HCT116 (cell line): ENCODE measurements around the gene TIAM2. TPM values are rescaled to one million over a fixed set of nuclear protein-coding genes. Genes with fewer than 3 reads are reported as not detected.

Experiments used
- ATAC-seq: fragments of 200-7000 bp; cut with Tn5 transposase; 2 replicates; pipeline ENCODE4 v1.9.1; 2020; ENCODE audit warnings: mild to moderate bottlenecking, moderate library complexity
- BruUV-seq: library from RNA; stranded (reverse); fragments of 400-500 nt; replicated peaks from 2 replicates; lab custom pipeline; 2021; lab: Mats Ljungman, UMichigan
- CTCF ChIA-PET: fragments of 300-600 bp; sonication (Branson Sonifier 250); formaldehyde crosslinking; loops from one replicate; lab custom pipeline; 2021; ENCODE audit warnings: antibody characterized with exemption; lab: Charles Lee
- POLR2A ChIA-PET: fragments of 300-600, 350-600 bp; sonication (Branson Sonifier 250); formaldehyde crosslinking; loops from one replicate; lab custom pipeline; 2021; ENCODE audit warnings: antibody characterized with exemption; lab: Charles Lee
- RAD21 ChIA-PET, 2 experiments: fragments of 300-600 bp; sonication (Branson Sonifier 250); formaldehyde crosslinking; loops; one replicate each; lab custom pipeline; 2023; ENCODE audit warnings: low total read pairs in 2 of 2; ENCODE audit not compliant: uncharacterized antibody in 2 of 2, unreplicated experiment in 2 of 2, low non-redundant PET in 1 of 2; lab: Charles Lee
- DNase-seq: peaks from one replicate; pipeline ENCODE4 v3.0.0-alpha.2; 2010; ENCODE audit warnings: low read depth, low spot score
- H2AFZ ChIP-seq: fragments of 200-600 bp; shearing (Covaris generic), sonication (generic); 2 replicates; pipeline ENCODE4 v1.6.1; 2017; ENCODE audit warnings: low read depth, mixed run types, mixed read lengths, antibody characterized with exemption, low read length; ENCODE audit not compliant: poor library complexity, severe bottlenecking
- H3K27ac ChIP-seq: 2 replicates; pipeline ENCODE4 v1.5.1; 2012; ENCODE audit warnings: low read depth, low read length
- H3K27me3 ChIP-seq: fragments of 200-600 bp; sonication (generic); 2 replicates; pipeline ENCODE4 v1.6.1; 2016; ENCODE audit warnings: mixed run types, low read length, mixed read lengths; ENCODE audit not compliant: insufficient read depth
- H3K36me3 ChIP-seq, 2 experiments: fragments of 200-500 bp in 1 of 2; fragments of 200-600 bp in 1 of 2; sonication (Bioruptor generic) in 1 of 2; sonication (generic) in 1 of 2; 2 replicates each; pipeline versions ENCODE4 v1.5.1 to v1.6.1; 2014 to 2016; ENCODE audit warnings: low read length in 2 of 2, inconsistent platforms in 1 of 2, mixed read lengths in 1 of 2, mixed run types in 1 of 2; ENCODE audit not compliant: insufficient read depth in 2 of 2, control insufficient read depth in 1 of 2
- H3K4me1 ChIP-seq, 2 experiments: fragments of 200-600 bp in 1 of 2; sonication (generic) in 1 of 2; 2 replicates each; pipeline versions ENCODE4 v1.5.1 to v1.6.1; 2012 to 2017; ENCODE audit warnings: low read length in 2 of 2, inconsistent platforms in 1 of 2, mild to moderate bottlenecking in 1 of 2, mixed read lengths in 1 of 2, mixed run types in 1 of 2, moderate library complexity in 1 of 2; ENCODE audit not compliant: insufficient read depth in 2 of 2, control insufficient read depth in 1 of 2
- H3K4me2 ChIP-seq: fragments of 200-600 bp; sonication (generic); 2 replicates; pipeline ENCODE4 v1.6.1; 2017; ENCODE audit warnings: mixed run types, low read length, mixed read lengths
- H3K4me3 ChIP-seq, 2 experiments: fragments of 200-600 bp in 1 of 2; sonication (generic) in 1 of 2; replicated peaks in 1 of 2; 2 replicates each; pipeline ENCODE4 v1.5.1; 2011 to 2016; ENCODE audit warnings: low read length in 2 of 2, control low read depth in 1 of 2, low read depth in 1 of 2, mild to moderate bottlenecking in 1 of 2, mixed read lengths in 1 of 2, mixed run types in 1 of 2
- H3K79me2 ChIP-seq: fragments of 200-600 bp; sonication (generic); 2 replicates; pipeline ENCODE4 v1.6.1; 2017; ENCODE audit warnings: mild to moderate bottlenecking, mixed run types, low read length, moderate library complexity, mixed read lengths; ENCODE audit not compliant: insufficient read depth
- H3K9ac ChIP-seq: fragments of 200-600 bp; sonication (generic); 2 replicates; pipeline ENCODE4 v1.6.1; 2016; ENCODE audit warnings: low read length, mixed read lengths
- H3K9me2 ChIP-seq: fragments of 200-600 bp; sonication (generic), shearing (Covaris generic); 2 replicates; pipeline ENCODE4 v1.6.1; 2017; ENCODE audit warnings: mixed run types, mild to moderate bottlenecking, moderate library complexity; ENCODE audit not compliant: insufficient read depth
- H3K9me3 ChIP-seq, 2 experiments: fragments of 200-500 bp in 1 of 2; fragments of 200-600 bp in 1 of 2; sonication (Bioruptor generic) in 1 of 2; sonication (generic) in 1 of 2; 2 replicates each; pipeline ENCODE4 v1.6.1; 2014 to 2017; ENCODE audit warnings: low read length in 2 of 2, mixed read lengths in 2 of 2, inconsistent platforms in 1 of 2, low read depth in 1 of 2, mild to moderate bottlenecking in 1 of 2, mixed run types in 1 of 2, moderate library complexity in 1 of 2; ENCODE audit not compliant: control insufficient read depth in 1 of 2, insufficient read depth in 1 of 2
- H4K20me1 ChIP-seq: fragments of 200-600 bp; sonication (generic), shearing (Covaris generic); 2 replicates; pipeline ENCODE4 v1.6.1; 2017; ENCODE audit warnings: mixed run types, mild to moderate bottlenecking, moderate library complexity; ENCODE audit not compliant: insufficient read depth
- ATF3 ChIP-seq: IDR thresholded peaks from 2 replicates; pipeline ENCODE4 v1.6.1; 2012
- CBX3 ChIP-seq: IDR thresholded peaks from 2 replicates; pipeline ENCODE4 v1.6.1; 2012; ENCODE audit warnings: low read depth
- CEBPB ChIP-seq: IDR thresholded peaks from 2 replicates; pipeline ENCODE4 v1.6.1; 2012; ENCODE audit warnings: low read depth
- CTCF ChIP-seq, 3 experiments: fragments of 200-600 bp in 1 of 3; sonication (generic) in 1 of 3; IDR thresholded peaks in 2 of 3; conservative IDR thresholded peaks in 1 of 3; 2 replicates each; pipeline ENCODE4 v1.5.1; 2012 to 2017; ENCODE audit warnings: low read depth in 2 of 3, low read length in 2 of 3, antibody characterized with exemption in 1 of 3, borderline replicate concordance in 1 of 3, control low read depth in 1 of 3, mild to moderate bottlenecking in 1 of 3, mixed read lengths in 1 of 3, mixed run types in 1 of 3, moderate library complexity in 1 of 3; ENCODE audit not compliant: insufficient read depth in 1 of 3
- EGR1 ChIP-seq: IDR thresholded peaks from 2 replicates; pipeline ENCODE4 v1.6.1; 2012; ENCODE audit warnings: low read depth
- ELF1 ChIP-seq: IDR thresholded peaks from 2 replicates; pipeline ENCODE4 v1.6.1; 2012; ENCODE audit warnings: low read depth, borderline replicate concordance
- EZH2 ChIP-seq: fragments of 200-600 bp; sonication (generic); IDR thresholded peaks from 2 replicates; pipeline ENCODE4 v1.6.1; 2017; ENCODE audit warnings: antibody characterized with exemption, mixed run types
- EZH2phosphoT487 ChIP-seq: fragments of 200-600 bp; IDR thresholded peaks from 2 replicates; pipeline ENCODE4 v1.6.1; 2018; ENCODE audit warnings: antibody characterized with exemption, borderline replicate concordance
- FOSL1 ChIP-seq: IDR thresholded peaks from 2 replicates; pipeline ENCODE4 v1.6.1; 2012; ENCODE audit warnings: low read depth
- POLR2AphosphoS5 ChIP-seq: IDR thresholded peaks from 2 replicates; pipeline ENCODE4 v1.6.1; 2011; ENCODE audit warnings: mild to moderate bottlenecking, low read depth, low read length, moderate library complexity
- RAD21 ChIP-seq: IDR thresholded peaks from 2 replicates; pipeline ENCODE4 v1.6.1; 2012; ENCODE audit warnings: low read depth, mild to moderate bottlenecking
- SRF ChIP-seq: IDR thresholded peaks from 2 replicates; pipeline ENCODE4 v1.6.1; 2012; ENCODE audit warnings: low read depth
- TCF7L2 ChIP-seq: IDR thresholded peaks from 2 replicates; pipeline ENCODE4 v1.7.0; 2011; ENCODE audit warnings: borderline replicate concordance, inconsistent platforms; ENCODE audit not compliant: insufficient read depth, insufficient read length; ENCODE audit errors: extremely low read depth
- YY1 ChIP-seq: IDR thresholded peaks from 2 replicates; pipeline ENCODE4 v1.6.1; 2011; ENCODE audit warnings: low read length, low read depth, moderate library complexity, mild to moderate bottlenecking; ENCODE audit not compliant: insufficient replicate concordance; ENCODE audit errors: extremely low read depth
- ZBTB33 ChIP-seq: IDR thresholded peaks from 2 replicates; pipeline ENCODE4 v1.6.1; 2011; ENCODE audit warnings: mild to moderate bottlenecking, low read length, moderate library complexity; ENCODE audit not compliant: insufficient replicate concordance; ENCODE audit errors: extremely low read depth
- ZFX ChIP-seq: fragments of 450-650 bp; IDR thresholded peaks from 2 replicates; pipeline ENCODE4 v1.6.1; 2017
- intact Hi-C: fragments of 100-400 bp; cut with micrococcal nuclease; formaldehyde crosslinking; loops from 2 replicates; pipeline ENCODE4 v1.10.0; 2022
- total RNA-seq: library from RNA; stranded (reverse); gene quantifications from one replicate; pipeline ENCODE4 v1.2.1, GENCODE V29; 2021; ENCODE audit not compliant: unreplicated experiment

The TIAM2 gene
- total RNA-seq, 1 experiment from 2014 or later: 9.4 TPM

- TF ChIP-seq ATF3: no peak
- TF ChIP-seq SRF: no peak
- no peak for TF ChIP-seq POLR2AphosphoS5
- TF ChIP-seq FOSL1: no peak
Measured at GRCh38 chr6:155275808-155276480, 280.8 kb downstream of the TIAM2 start (continued).

- TF ChIP-seq ZFX (no peak), EZH2phosphoT487 (no peak), TCF7L2 (no peak), CTCF (IDR thresholded peaks at IDR 0.05 in 2 of 3, conservative IDR thresholded peaks at IDR 0.05 in 1 of 3; ENCODE audit: borderline replicate concordance in 1 of 3, insufficient read depth in 1 of 3, low read depth in 2 of 3, low read length in 2 of 3) (no peak), EZH2 (no peak), EGR1 (no peak), SRF (no peak), CEBPB (no peak), ELF1 (no peak), YY1 (no peak), RAD21 (no peak), ZBTB33 (no peak), CBX3 (no peak), FOSL1 (no peak)
- Histone ChIP-seq H3K79me2 (no peaks in the 10 kb centered on the region; the same call in 1 of the 2 replicates), H3K9me3 (no peaks in the 10 kb centered on the region), H3K9me2 (no peaks in the 10 kb centered on the region), H3K4me2 (no peak overlapping the region), H3K27ac (no peak overlapping the region), H3K36me3 (peaks cover 0 to 6% of the 10 kb centered on the region in 2 experiments; a peak in 1 of 4 replicates), H3K4me3 (no peak overlapping the region), H4K20me1 (no peaks in the 10 kb centered on the region), H3K9ac (no peak overlapping the region), H2AFZ (no peak overlapping the region), H3K4me1 (peaks cover 5 to 13% of the 10 kb centered on the region in 2 experiments), H3K27me3 (no peaks in the 10 kb centered on the region)
- intact Hi-C loops: no loop called here
- ATAC-seq: no peak
- ChIA-PET POLR2A (no interaction called here), CTCF (no interaction called here), RAD21 (no interaction called here)
- no peak for DNase-seq
- no TSS peak for BruUV-seq
Measured at GRCh38 chr6:155276638-155277037, 281.5 kb downstream of the TIAM2 start.
